MCF 10A (cell line): Measurements from ENCODE around the gene TCAP. TPM values are rescaled to one million over a fixed set of nuclear protein-coding genes. Genes with fewer than 3 reads are reported as not detected.

Experiments
- BruUV-seq: library from RNA; stranded (reverse); fragments of 400-500 nt; replicated peaks from 2 replicates; lab custom pipeline; 2021; lab: Mats Ljungman, UMichigan
- CTCF ChIA-PET: fragments of 300-600 bp; sonication (Branson Sonifier 250); formaldehyde crosslinking; extraction: SDS; loops from one replicate; lab custom pipeline; 2021; ENCODE audit warnings: antibody characterized with exemption, inconsistent platforms; lab: Yijun Ruan, JAX
- POLR2A ChIA-PET: fragments of 300-600, 350-650 bp; sonication (Branson Sonifier 250); formaldehyde crosslinking; extraction: SDS; loops from one replicate; lab custom pipeline; 2020; ENCODE audit warnings: antibody characterized with exemption, inconsistent platforms; lab: Yijun Ruan, JAX
- DNase-seq: peaks from one replicate; pipeline ENCODE4 v3.0.0-alpha.2; 2018; ENCODE audit not compliant: unreplicated experiment
- H3K27ac Mint-ChIP-seq: one replicate; pipeline ENCODE4 v1.8.0; 2022; ENCODE audit warnings: mild to moderate bottlenecking, low read depth, mixed read lengths; ENCODE audit not compliant: unreplicated experiment
- H3K27me3 Mint-ChIP-seq: one replicate; pipeline ENCODE4 v1.8.0; 2022; ENCODE audit warnings: mixed read lengths; ENCODE audit not compliant: insufficient read depth, unreplicated experiment
- H3K36me3 Mint-ChIP-seq: one replicate; pipeline ENCODE4 v1.8.0; 2022; ENCODE audit warnings: mild to moderate bottlenecking, moderate library complexity, mixed read lengths; ENCODE audit not compliant: insufficient read depth, unreplicated experiment
- H3K4me1 Mint-ChIP-seq: one replicate; pipeline ENCODE4 v1.8.0; 2022; ENCODE audit warnings: mixed read lengths; ENCODE audit not compliant: insufficient read depth, unreplicated experiment
- H3K4me3 Mint-ChIP-seq: one replicate; pipeline ENCODE4 v1.8.0; 2022; ENCODE audit warnings: mild to moderate bottlenecking, moderate library complexity, mixed read lengths; ENCODE audit not compliant: unreplicated experiment
- H3K9me3 Mint-ChIP-seq: one replicate; pipeline ENCODE4 v1.8.0; 2022; ENCODE audit warnings: mixed read lengths; ENCODE audit not compliant: unreplicated experiment
- CTCF ChIP-seq: fragments of 200-600 bp; IDR thresholded peaks from one replicate; pipeline ENCODE4 v1.8.0; 2022; ENCODE audit warnings: antibody characterized with exemption, mild to moderate bottlenecking; ENCODE audit not compliant: unreplicated experiment
- intact Hi-C: fragments of 100-400 bp; cut with micrococcal nuclease; formaldehyde crosslinking; loops from 2 replicates; pipeline ENCODE4 v1.14.1; 2022
- total RNA-seq: library from RNA; stranded (reverse); gene quantifications from 2 replicates; pipeline ENCODE4 v1.2.3, GENCODE V29; 2022

Gene TCAP
- total RNA-seq, 1 experiment from 2014 or later, result 0.37 TPM

- no peak for TF ChIP-seq CTCF
- H3K4me3 Mint-ChIP-seq, result peak overlapping the region; percentile 93
- peak overlapping the region; percentile 97 for H3K27ac Mint-ChIP-seq
- no peaks in the 10 kb centered on the region for H3K9me3 Mint-ChIP-seq
- intact Hi-C loops, result loop anchor here (5.0 kb wide), 2 partner anchors 49 to 114 kb away; partner anchors contain the start of gene PGAP3
- CTCF ChIA-PET, result interaction anchor here (0.6 to 9.9 kb wide), 8 partner anchors 14 to 523 kb away, joined by 3 to 146 read pairs (median 4); partner anchors contain the start of gene MIEN1
- no TSS peak for BruUV-seq
- H3K36me3 Mint-ChIP-seq, result no peaks in the 10 kb centered on the region
- no peak for DNase-seq
- POLR2A ChIA-PET, result interaction anchor here (1.1 to 2.4 kb wide), 6 partner anchors 20 to 343 kb away, joined by 3 to 16 read pairs (median 6); partner anchors contain the start of genes ERBB2, PGAP3 and PSMD3
- no peaks in the 10 kb centered on the region for H3K27me3 Mint-ChIP-seq
- peaks cover 27% of the 10 kb centered on the region for H3K4me1 Mint-ChIP-seq
Measured at GRCh38 chr17:39638317-39638716, 26.8 kb upstream of the TCAP start.

- peak overlapping the region; percentile 97 for H3K27ac Mint-ChIP-seq
- no peak for DNase-seq
- no peaks in the 10 kb centered on the region for H3K27me3 Mint-ChIP-seq
- ChIA-PET CTCF (interaction anchor here (1.4 to 9.9 kb wide), 2 partner anchors 15 to 17 kb away, joined by 6 to 146 read pairs; no protein-coding TSS in a partner anchor), POLR2A (no interaction called here)
- H3K4me1 Mint-ChIP-seq, result peaks cover 35% of the 10 kb centered on the region
- H3K36me3 Mint-ChIP-seq, result no peaks in the 10 kb centered on the region
- H3K4me3 Mint-ChIP-seq, result no peak overlapping the region
- TF ChIP-seq CTCF, result no peak
- H3K9me3 Mint-ChIP-seq, result no peaks in the 10 kb centered on the region
- intact Hi-C loops, result loop anchor here (5.0 kb wide), 2 partner anchors 48 to 113 kb away; partner anchors contain the start of gene PGAP3
- BruUV-seq, result no TSS peak
Measured at GRCh38 chr17:39639043-39639442, 26.1 kb upstream of the TCAP start.

- peaks cover 39% of the 10 kb centered on the region for H3K4me1 Mint-ChIP-seq
- BruUV-seq, result no TSS peak
- H3K9me3 Mint-ChIP-seq, result no peaks in the 10 kb centered on the region
- intact Hi-C loops, result loop anchor here (5.0 kb wide), 2 partner anchors 47 to 112 kb away; partner anchors contain the start of gene PGAP3
- H3K36me3 Mint-ChIP-seq, result peaks cover 2% of the 10 kb centered on the region
- POLR2A ChIA-PET, result no interaction called here
- TF ChIP-seq CTCF, result no peak
- no peaks in the 10 kb centered on the region for H3K27me3 Mint-ChIP-seq
- no peak overlapping the region for H3K4me3 Mint-ChIP-seq
- CTCF ChIA-PET, result interaction anchor here (0.7 to 9.9 kb wide), 3 partner anchors 14 to 90 kb away, joined by 3 to 146 read pairs (median 6); no protein-coding TSS in a partner anchor
- no peak for DNase-seq
- peak overlapping the region; percentile 97 for H3K27ac Mint-ChIP-seq
Measured at GRCh38 chr17:39639566-39640458, 25.3 kb upstream of the TCAP start.

GRCh38 chr17:39640591-39641031 is 24.5 kb upstream of the TCAP start:
- POLR2A ChIA-PET, result interaction anchor here (0.5 kb wide), 1 partner anchor 113 kb away, joined by 3 read pairs; no protein-coding TSS in a partner anchor
- Mint-ChIP-seq H3K4me3 (no peak overlapping the region), H3K36me3 (peaks cover 10% of the 10 kb centered on the region), H3K27ac (no peak overlapping the region), H3K9me3 (no peaks in the 10 kb centered on the region), H3K4me1 (peaks cover 39% of the 10 kb centered on the region), H3K27me3 (no peaks in the 10 kb centered on the region)
- CTCF ChIA-PET, result interaction anchor here (0.7 kb wide), 1 partner anchor 89 kb away, joined by 3 read pairs; no protein-coding TSS in a partner anchor
- DNase-seq, result no peak
- intact Hi-C loops, result no loop called here
- no TSS peak for BruUV-seq
- no peak for TF ChIP-seq CTCF
